Fibroblast of lung (primary cell): ENCODE measurements around the gene ZZZ3.

Experiments used
- EZH2 ChIP-seq: IDR thresholded peaks from 2 replicates; pipeline ENCODE4 v1.5.1; 2012; ENCODE audit warnings: low read length, control low read depth, mild to moderate bottlenecking; ENCODE audit errors: missing control alignments
- TF ChIP-seq, protein P1 (sequence below), 2 donors: IDR thresholded peaks in 1 of 2; conservative IDR thresholded peaks in 1 of 2; 1 replicate in 1 of 2; 2 replicates in 1 of 2; pipeline ENCODE4 v1.5.1; 2011 to 2012; ENCODE audit warnings: low read length in 2 of 2, control low read depth in 1 of 2, inconsistent platforms in 1 of 2, low read depth in 1 of 2, mild to moderate bottlenecking in 1 of 2

GRCh38 chr1:77652268-77652667, 30.2 kb downstream of the ZZZ3 start:
- TF ChIP-seq, protein P1, sequence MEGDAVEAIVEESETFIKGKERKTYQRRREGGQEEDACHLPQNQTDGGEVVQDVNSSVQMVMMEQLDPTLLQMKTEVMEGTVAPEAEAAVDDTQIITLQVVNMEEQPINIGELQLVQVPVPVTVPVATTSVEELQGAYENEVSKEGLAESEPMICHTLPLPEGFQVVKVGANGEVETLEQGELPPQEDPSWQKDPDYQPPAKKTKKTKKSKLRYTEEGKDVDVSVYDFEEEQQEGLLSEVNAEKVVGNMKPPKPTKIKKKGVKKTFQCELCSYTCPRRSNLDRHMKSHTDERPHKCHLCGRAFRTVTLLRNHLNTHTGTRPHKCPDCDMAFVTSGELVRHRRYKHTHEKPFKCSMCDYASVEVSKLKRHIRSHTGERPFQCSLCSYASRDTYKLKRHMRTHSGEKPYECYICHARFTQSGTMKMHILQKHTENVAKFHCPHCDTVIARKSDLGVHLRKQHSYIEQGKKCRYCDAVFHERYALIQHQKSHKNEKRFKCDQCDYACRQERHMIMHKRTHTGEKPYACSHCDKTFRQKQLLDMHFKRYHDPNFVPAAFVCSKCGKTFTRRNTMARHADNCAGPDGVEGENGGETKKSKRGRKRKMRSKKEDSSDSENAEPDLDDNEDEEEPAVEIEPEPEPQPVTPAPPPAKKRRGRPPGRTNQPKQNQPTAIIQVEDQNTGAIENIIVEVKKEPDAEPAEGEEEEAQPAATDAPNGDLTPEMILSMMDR (conservative IDR thresholded peaks at IDR 0.05 in 1 of 2, IDR thresholded peaks at IDR 0.05 in 1 of 2; ENCODE audit: low read depth in 1 of 2, low read length in 2 of 2) = no peak
- TF ChIP-seq EZH2 = no peak
